RCC 7860 (cell line): ENCODE data around the gene NLGN1.
A peak's percentile ranks its signal among the peaks of the same experiment; 100 is the strongest.

Source experiments
- DNase-seq: peaks from one replicate; pipeline ENCODE4 v3.0.0-alpha.2; 2015; ENCODE audit warnings: low spot score
- FAIRE-seq: peaks from 2 replicates; lab custom pipeline; 2012; peaks lifted over from hg19 to GRCh38; lab: Jason Lieb, UNC

Gene NLGN1

GRCh38 chr3:173624086-173624485 lies 226.5 kb downstream of the NLGN1 start:
- DNase-seq (no peak), FAIRE-seq (no peak)

- DNase-seq: no peak
- no peak for FAIRE-seq
These were observed 233.3 kb downstream of the NLGN1 start for GRCh38 chr3:173630849-173631248.

GRCh38 chr3:173632945-173633344 lies 235.4 kb downstream of the NLGN1 start:
- DNase-seq (no peak), FAIRE-seq (no peak)

- DNase-seq (no peak), FAIRE-seq (no peak)
These were observed 238.3 kb downstream of the NLGN1 start for GRCh38 chr3:173635826-173636225.

- DNase-seq (no peak), FAIRE-seq (no peak)
These were observed 241.6 kb downstream of the NLGN1 start for GRCh38 chr3:173639098-173639497.

- FAIRE-seq (no peak), DNase-seq (no peak)
These were observed 244.2 kb downstream of the NLGN1 start for GRCh38 chr3:173641696-173642095.

GRCh38 chr3:173644086-173645082 lies 246.8 kb downstream of the NLGN1 start:
- no peak for FAIRE-seq
- no peak for DNase-seq

GRCh38 chr3:173650596-173650995 lies 253.1 kb downstream of the NLGN1 start:
- no peak for FAIRE-seq
- no peak for DNase-seq

- no peak for DNase-seq
- FAIRE-seq: no peak
These were observed 254.5 kb downstream of the NLGN1 start for GRCh38 chr3:173652093-173652492.

GRCh38 chr3:173653781-173654180 lies 256.2 kb downstream of the NLGN1 start:
- no peak for FAIRE-seq
- no peak for DNase-seq

GRCh38 chr3:173659972-173660371 lies 262.4 kb downstream of the NLGN1 start:
- no peak for DNase-seq
- FAIRE-seq: no peak

- DNase-seq: no peak
These were observed 263.2 kb downstream of the NLGN1 start for GRCh38 chr3:173660645-173661299.

GRCh38 chr3:173663696-173664111 lies 266.2 kb downstream of the NLGN1 start:
- no peak for FAIRE-seq
- no peak for DNase-seq

More at GRCh38 chr3:173660645-173661299, 263.2 kb downstream of the NLGN1 start:
- FAIRE-seq: no peak

- no peak for DNase-seq
- no peak for FAIRE-seq
These were observed 278.6 kb downstream of the NLGN1 start for GRCh38 chr3:173676094-173676493.

GRCh38 chr3:173681188-173681678 lies 283.7 kb downstream of the NLGN1 start:
- DNase-seq (no peak), FAIRE-seq (no peak)

- FAIRE-seq: peak; percentile 82
- peak; percentile 47 for DNase-seq
These were observed 287.9 kb downstream of the NLGN1 start for GRCh38 chr3:173685456-173685855.

GRCh38 chr3:173688216-173688842 lies 290.8 kb downstream of the NLGN1 start:
- no peak for FAIRE-seq
- no peak for DNase-seq

- FAIRE-seq: peak; percentile 74
- peak; percentile 10 for DNase-seq
These were observed 293.1 kb downstream of the NLGN1 start for GRCh38 chr3:173690542-173691180.

- FAIRE-seq (no peak), DNase-seq (no peak)
These were observed 301.8 kb downstream of the NLGN1 start for GRCh38 chr3:173699353-173699752.

GRCh38 chr3:173700336-173700735 lies 302.8 kb downstream of the NLGN1 start:
- DNase-seq (no peak), FAIRE-seq (no peak)

GRCh38 chr3:173702561-173702960 lies 305.0 kb downstream of the NLGN1 start:
- FAIRE-seq (no peak), DNase-seq (no peak)
